ENCODE measurements around the gene CD248. TPM values are rescaled to one million over a fixed set of nuclear protein-coding genes. Genes with fewer than 3 reads are reported as not detected.
A peak's percentile ranks its signal among the peaks of the same experiment; 100 is the strongest.

Gene CD248
- total RNA-seq, 3 donors from 2014 or later: 17.3 to 69.1 (median 24.9) TPM

- Histone ChIP-seq H3K4me1 (peaks cover 8 to 10% of the 10 kb centered on the region in 2 donors), H3K9me3 (no peaks in the 10 kb centered on the region), H3K4me3 (no peak overlapping the region), H3K36me3 (peaks cover 10% of the 10 kb centered on the region), H3K27me3 (no peaks in the 10 kb centered on the region), H3K27ac (no peak overlapping the region)
- no peak for DNase-seq (ENCODE audit: low spot score in 2 of 2)
- intact Hi-C loops (cut with DNase I; ENCODE audit: low total_unique reads): no loop called here
- TF ChIP-seq CTCF (IDR thresholded peaks at IDR 0.05): no peak
- TF ChIP-seq POLR2AphosphoS5 (IDR thresholded peaks at IDR 0.05): no peak
- no peak for TF ChIP-seq POLR2A (IDR thresholded peaks at IDR 0.05)
Observed at GRCh38 chr11:66339162-66339675, 22.4 kb upstream of the CD248 start.

- Histone ChIP-seq H3K4me3 (no peak overlapping the region), H3K9me3 (no peaks in the 10 kb centered on the region), H3K27ac (peak overlapping the region in 1 of 2 donors; percentile 83), H3K4me1 (peaks cover 3 to 8% of the 10 kb centered on the region in 2 donors), H3K27me3 (no peaks in the 10 kb centered on the region), H3K36me3 (peaks cover 10% of the 10 kb centered on the region)
- DNase-seq (ENCODE audit: low spot score in 2 of 2): no peak
- intact Hi-C loops (cut with DNase I; ENCODE audit: low total_unique reads): no loop called here
- TF ChIP-seq POLR2A (IDR thresholded peaks at IDR 0.05): no peak
- no peak for TF ChIP-seq POLR2AphosphoS5 (IDR thresholded peaks at IDR 0.05)
- no peak for TF ChIP-seq CTCF (IDR thresholded peaks at IDR 0.05)
Observed at GRCh38 chr11:66338276-66339161, 21.7 kb upstream of the CD248 start.

GRCh38 chr11:66337103-66337899 is 20.5 kb upstream of the CD248 start:
- H3K36me3 ChIP-seq: peaks cover 10% of the 10 kb centered on the region
- intact Hi-C loops (cut with DNase I; ENCODE audit: low total_unique reads): loop anchor here (1.0 kb wide), 1 partner anchor 81 kb away; no protein-coding TSS in a partner anchor

GRCh38 chr11:66336234-66337102 is 19.6 kb upstream of the CD248 start, which contains the start of gene RIN1:
Gene RIN1 (minus strand): TSS chr11:66336434. CDS start chr11:66336402, 32 bp downstream.
- H3K27me3 ChIP-seq: no peaks in the 10 kb centered on the region
- H3K4me1 ChIP-seq: peaks cover 0 to 8% of the 10 kb centered on the region in 2 donors
- peak within 1 kb of the TSS; percentile 68 to 80 (median 70) for H3K4me3 ChIP-seq
- H3K36me3 ChIP-seq: peaks cover 10% of the 10 kb centered on the region
- H3K27ac ChIP-seq: peak within 1 kb of the TSS; percentile 66 to 83
- TF ChIP-seq POLR2AphosphoS5 (IDR thresholded peaks at IDR 0.05) (peak in 1 of 3 donors; percentile 53), POLR2A (IDR thresholded peaks at IDR 0.05) (peak; percentile 20), CTCF (IDR thresholded peaks at IDR 0.05) (peak in 1 of 3 donors; percentile 20)
- intact Hi-C loops (cut with DNase I; ENCODE audit: low total_unique reads): loop anchor here (1.0 kb wide), 1 partner anchor 80 kb away; no protein-coding TSS in a partner anchor
- no peaks in the 10 kb centered on the region for H3K9me3 ChIP-seq
- peak in 1 of 2 donors; percentile 77 for DNase-seq (ENCODE audit: low spot score in 2 of 2)

More at GRCh38 chr11:66337103-66337899, 20.5 kb upstream of the CD248 start:
- no peak for DNase-seq (ENCODE audit: low spot score in 2 of 2)
- peak overlapping the region in 1 of 3 donors; percentile 33 for H3K4me3 ChIP-seq
- no peaks in the 10 kb centered on the region for H3K9me3 ChIP-seq
- peak overlapping the region; percentile 66 to 83 for H3K27ac ChIP-seq
- TF ChIP-seq POLR2AphosphoS5 (IDR thresholded peaks at IDR 0.05): no peak
- TF ChIP-seq CTCF (IDR thresholded peaks at IDR 0.05): no peak
- no peak for TF ChIP-seq POLR2A (IDR thresholded peaks at IDR 0.05)
- H3K4me1 ChIP-seq: peaks cover 0 to 8% of the 10 kb centered on the region in 2 donors
- no peaks in the 10 kb centered on the region for H3K27me3 ChIP-seq
